RCC 7860 (cell line): ENCODE data around the gene STK11.

ENCODE experiments used
- DNase-seq: peaks from one replicate; pipeline ENCODE4 v3.0.0-alpha.2; 2015; ENCODE audit warnings: low spot score
- FAIRE-seq: peaks from 2 replicates; lab custom pipeline; 2012; peaks lifted over from hg19 to GRCh38; lab: Jason Lieb, UNC

The STK11 gene

GRCh38 chr19:1270854-1271527 is 65.4 kb downstream of the STK11 start:
- no peak for DNase-seq
- FAIRE-seq, result no peak

- FAIRE-seq (no peak), DNase-seq (no peak)
Measured at GRCh38 chr19:1271528-1272422, 66.2 kb downstream of the STK11 start.

GRCh38 chr19:1272423-1273262 is 67.1 kb downstream of the STK11 start:
- DNase-seq (no peak), FAIRE-seq (no peak)

- FAIRE-seq, result no peak
- no peak for DNase-seq
Measured at GRCh38 chr19:1273263-1274041, 67.9 kb downstream of the STK11 start.

GRCh38 chr19:1274081-1274851 is 68.7 kb downstream of the STK11 start:
- DNase-seq (no peak), FAIRE-seq (no peak)

- DNase-seq (no peak), FAIRE-seq (no peak)
Measured at GRCh38 chr19:1274852-1275259, 69.3 kb downstream of the STK11 start.

GRCh38 chr19:1275260-1275975 is 69.8 kb downstream of the STK11 start, which contains the start of gene FAM174C:
FAM174C (plus strand) TSS chr19:1275530; CDS start chr19:1275550, 20 bp downstream.
- FAIRE-seq, result no peak
- DNase-seq, result peak; percentile 95

GRCh38 chr19:1275976-1276627 is 70.5 kb downstream of the STK11 start:
- FAIRE-seq (no peak), DNase-seq (no peak)

- DNase-seq (no peak), FAIRE-seq (no peak)
Measured at GRCh38 chr19:1276628-1277022, 71.0 kb downstream of the STK11 start.

- DNase-seq, result no peak
- FAIRE-seq, result no peak
Measured at GRCh38 chr19:1277061-1277460, 71.5 kb downstream of the STK11 start.
